ENCODE data around the gene TIRAP. TPM values are rescaled to one million over a fixed set of nuclear protein-coding genes. Genes with fewer than 3 reads are reported as not detected.

Gene TIRAP
- total and polyA plus RNA-seq, 2 of the 8 experiments (the other 6 are each of a cell fraction or from before 2014, with no cell fraction given) = 5.3 TPM

DNA sequence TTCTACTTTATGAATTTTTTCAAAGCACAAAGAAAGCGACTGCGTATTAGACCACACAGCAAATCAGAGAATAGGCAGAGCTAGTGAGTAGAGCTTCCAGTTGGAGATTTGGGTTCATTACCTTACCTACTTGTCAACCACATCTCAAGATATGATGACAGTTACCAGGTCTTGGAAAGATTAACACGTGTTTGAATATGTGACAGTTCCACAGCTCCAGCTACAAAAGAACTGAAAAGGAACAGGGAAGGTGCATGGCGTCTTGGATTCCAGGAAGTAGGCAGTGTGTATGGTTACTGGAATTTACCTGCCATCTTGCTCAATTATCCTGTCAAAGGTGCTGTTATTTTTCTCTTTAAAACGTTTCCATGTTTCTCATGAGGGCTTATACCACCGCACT, 5.3 kb downstream of the TIRAP start:
- H4K91ac ChIP-seq (replicated peaks; ENCODE audit: insufficient read length, low read length) = no peak overlapping the region
- H3K56ac ChIP-seq (replicated peaks; ENCODE audit: insufficient read length, low read depth, low read length) = no peak overlapping the region
- WGBS, 2 experiments (ENCODE audit: extremely low coverage in 1 of 2, insufficient coverage in 1 of 2, insufficient read length in 1 of 2, insufficient replicate concordance in 2 of 2, low coverage in 1 of 2, low lambda C conversion rate in 2 of 2, missing lambda C conversion rate in 1 of 2) = 92% methylated on average over 6 of the region's 6 CpGs; no CpG with 5 or more reads in 1 of the 2 experiments
- H3K9ac ChIP-seq (replicated peaks in 1 of 4; ENCODE audit: extremely low read depth in 1 of 4, low read depth in 3 of 4, low read length in 3 of 4) = no peak overlapping the region
- no peak overlapping the region for H3K18ac ChIP-seq (ENCODE audit: extremely low read depth, low read length)
- H3K23me2 ChIP-seq (ENCODE audit: low read depth, low read length) = peaks cover 5% of the 10 kb centered on the region
- no peak overlapping the region for H2BK5ac ChIP-seq (ENCODE audit: low read depth, low read length)
- FAIRE-seq (no peak), DNase-seq (ENCODE audit: low read depth in 1 of 2, low spot score in 2 of 2) (no peak)
- H3K4me3 ChIP-seq (ENCODE audit: extremely low read depth in 1 of 4, insufficient read depth in 2 of 4, low read depth in 3 of 4, low read length in 4 of 4) = no peak overlapping the region
- H2BK120ac ChIP-seq (replicated peaks; ENCODE audit: low read depth, low read length) = no peak overlapping the region
- no peak overlapping the region for H2BK12ac ChIP-seq (ENCODE audit: low read depth, low read length)
- ChIA-PET CTCF (ENCODE audit: partially characterized antibody) (no interaction called here), POLR2A (ENCODE audit: partially characterized antibody) (interaction anchor here (1.1 to 4.7 kb wide), 5 partner anchors 12 to 361 kb away, joined by 3 to 23 read pairs (median 6); partner anchors contain the start of genes FAM118B, FOXRED1 and SRPRA)
- H4K8ac ChIP-seq (ENCODE audit: extremely low read depth, insufficient read depth, low read length) = no peak overlapping the region
- H3K27me3 ChIP-seq (replicated peaks in 1 of 4; ENCODE audit: control insufficient read depth in 3 of 4, extremely low read depth in 1 of 4, insufficient read depth in 3 of 4, low read length in 3 of 4) = peaks cover 0 to 4% (median 0%) of the 10 kb centered on the region in 4 experiments; a peak in 1 of 7 replicates
- H3K14ac ChIP-seq (ENCODE audit: insufficient read length) = no peak overlapping the region
- H3K4me2 ChIP-seq (ENCODE audit: insufficient read depth in 1 of 2, low read depth in 2 of 2, low read length in 2 of 2) = no peak overlapping the region
- H3K9me3 ChIP-seq (ENCODE audit: insufficient read depth in 2 of 2, low read depth in 1 of 2, low read length in 1 of 2) = no peaks in the 10 kb centered on the region
- no peak overlapping the region for H4K5ac ChIP-seq (ENCODE audit: insufficient read length, low read depth, low read length)
- no peak overlapping the region for H2BK15ac ChIP-seq (ENCODE audit: low read length)
- TF ChIP-seq, protein P1, sequence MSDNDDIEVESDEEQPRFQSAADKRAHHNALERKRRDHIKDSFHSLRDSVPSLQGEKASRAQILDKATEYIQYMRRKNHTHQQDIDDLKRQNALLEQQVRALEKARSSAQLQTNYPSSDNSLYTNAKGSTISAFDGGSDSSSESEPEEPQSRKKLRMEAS (IDR thresholded peaks at IDR 0.05) = no peak
- no peak for TF ChIP-seq HDAC2 (IDR thresholded peaks at IDR 0.05; ENCODE audit: borderline replicate concordance in 1 of 2, low read depth in 2 of 2, low read length in 2 of 2)
- TF ChIP-seq CREB1 (IDR thresholded peaks at IDR 0.05) = no peak
- no peak for TF ChIP-seq BACH1 (IDR thresholded peaks at IDR 0.05; ENCODE audit: low read length)
- TF ChIP-seq, protein P2, sequence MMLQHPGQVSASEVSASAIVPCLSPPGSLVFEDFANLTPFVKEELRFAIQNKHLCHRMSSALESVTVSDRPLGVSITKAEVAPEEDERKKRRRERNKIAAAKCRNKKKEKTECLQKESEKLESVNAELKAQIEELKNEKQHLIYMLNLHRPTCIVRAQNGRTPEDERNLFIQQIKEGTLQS (IDR thresholded peaks at IDR 0.05; ENCODE audit: insufficient read depth, low read depth, low read length) = no peak
- no peak for TF ChIP-seq KDM1A (IDR thresholded peaks at IDR 0.05; ENCODE audit: borderline replicate concordance, low read length)
- no peak for TF ChIP-seq CTBP2 (IDR thresholded peaks at IDR 0.05; ENCODE audit: borderline replicate concordance, insufficient read depth, insufficient read length, low read length)
- TF ChIP-seq TAF7 (optimal IDR thresholded peaks at IDR 0.05; ENCODE audit: borderline replicate concordance, low read depth, low read length) = no peak
- no peak for TF ChIP-seq ZNF274 (IDR thresholded peaks at IDR 0.05; ENCODE audit: borderline replicate concordance, extremely low read depth, low read length)
- no peak for TF ChIP-seq TCF12 (IDR thresholded peaks at IDR 0.05; ENCODE audit: low read depth, low read length)
- TF ChIP-seq SIRT6 (IDR thresholded peaks at IDR 0.05; ENCODE audit: low read length) = no peak
- no peak for TF ChIP-seq RXRA (IDR thresholded peaks at IDR 0.05; ENCODE audit: insufficient read depth, low read depth, low read length)
- TF ChIP-seq RNF2 (IDR thresholded peaks at IDR 0.05; ENCODE audit: borderline replicate concordance, low read depth, low read length, missing control alignments, poor library complexity, severe bottlenecking) = no peak
- no peak overlapping the region for H3K27ac ChIP-seq (ENCODE audit: low read depth, low read length)
- H3K23ac ChIP-seq (ENCODE audit: insufficient read length) = no peak overlapping the region
- no peak overlapping the region for H2AK5ac ChIP-seq (ENCODE audit: low read depth, low read length)
- H3K79me2 ChIP-seq (ENCODE audit: control insufficient read depth in 1 of 2, insufficient read depth in 2 of 2, low read length in 2 of 2) = no peaks in the 10 kb centered on the region
- peaks cover 0 to 5% of the 10 kb centered on the region in 2 experiments for H4K20me1 ChIP-seq (replicated peaks in 1 of 2; ENCODE audit: control insufficient read depth in 1 of 2, insufficient read depth in 2 of 2, low read length in 2 of 2)
- peaks cover 0 to 3% (median under 1%) of the 10 kb centered on the region in 4 experiments; a peak in 2 of 7 replicates for H3K4me1 ChIP-seq (replicated peaks in 1 of 4; ENCODE audit: control insufficient read depth in 3 of 4, insufficient read depth in 4 of 4, low read length in 3 of 4)
- H2BK20ac ChIP-seq (ENCODE audit: low read length) = no peak overlapping the region
- no peak overlapping the region for H2AFZ ChIP-seq (ENCODE audit: low read length)
- 0 out of 8 replicates have a peak, but pooled peaks cover 0 to 2% (median 0%) of the 10 kb centered on the region in 4 experiments for H3K36me3 ChIP-seq (ENCODE audit: control insufficient read depth in 2 of 4, insufficient read depth in 4 of 4, low read length in 3 of 4)
- no peak overlapping the region for H3K4ac ChIP-seq (replicated peaks; ENCODE audit: insufficient read length, low read depth, low read length)
- H3K79me1 ChIP-seq (ENCODE audit: low read depth, low read length) = peaks cover 2% of the 10 kb centered on the region; the same call in 1 of the 2 replicates

All from H1 (cell line).